ENCODE measurements around the gene TBC1D26.
"Not testable (repeated sequence)": the region's sequence is repeated elsewhere in the genome, so short reads cannot be mapped to it uniquely, and the experiment has no call there.

The TBC1D26 gene
- total RNA-seq, result 0 reads per million in 3 donors

- not testable (repeated sequence) for H3K27ac ChIP-seq (ENCODE audit: insufficient read depth, low read length, poor library complexity, severe bottlenecking); H3K4me1 ChIP-seq (ENCODE audit: control insufficient read depth, insufficient read depth, low read length, poor library complexity, severe bottlenecking); H3K9me3 ChIP-seq (ENCODE audit: control insufficient read depth, low read length); DNase-seq; H3K4me3 ChIP-seq (ENCODE audit: insufficient read depth, low read depth, low read length, poor library complexity, severe bottlenecking); H3K27me3 ChIP-seq (replicated peaks; ENCODE audit: control insufficient read depth, insufficient read depth, low read length, poor library complexity, severe bottlenecking); H3K36me3 ChIP-seq (ENCODE audit: control insufficient read depth, insufficient read depth, low read length)
Measured at GRCh38 chr17:15731900-15732299, at the start of gene TBC1D26. Gene TBC1D26, plus strand, starts transcription at chr17:15732283. Its CDS starts 3,066 bp downstream, at chr17:15735349.

- H3K9me3 ChIP-seq (ENCODE audit: control insufficient read depth, low read length); H3K4me1 ChIP-seq (ENCODE audit: control insufficient read depth, insufficient read depth, low read length, poor library complexity, severe bottlenecking); H3K27me3 ChIP-seq (replicated peaks; ENCODE audit: control insufficient read depth, insufficient read depth, low read length, poor library complexity, severe bottlenecking); H3K27ac ChIP-seq (ENCODE audit: insufficient read depth, low read length, poor library complexity, severe bottlenecking); H3K4me3 ChIP-seq (ENCODE audit: insufficient read depth, low read depth, low read length, poor library complexity, severe bottlenecking); DNase-seq; H3K36me3 ChIP-seq (ENCODE audit: control insufficient read depth, insufficient read depth, low read length): not testable (repeated sequence)
Measured at GRCh38 chr17:15683135-15683534, 48.9 kb upstream of the TBC1D26 start.

- not testable (repeated sequence) for H3K4me1 ChIP-seq (ENCODE audit: control insufficient read depth, insufficient read depth, low read length, poor library complexity, severe bottlenecking); H3K27me3 ChIP-seq (replicated peaks; ENCODE audit: control insufficient read depth, insufficient read depth, low read length, poor library complexity, severe bottlenecking); H3K36me3 ChIP-seq (ENCODE audit: control insufficient read depth, insufficient read depth, low read length); H3K9me3 ChIP-seq (ENCODE audit: control insufficient read depth, low read length)
- DNase-seq, result peak; percentile 62 to 72 (median 69)
- H3K4me3 ChIP-seq (ENCODE audit: insufficient read depth, low read depth, low read length, poor library complexity, severe bottlenecking), result peak within 1 kb of the TSS; percentile 69
- H3K27ac ChIP-seq (ENCODE audit: insufficient read depth, low read length, poor library complexity, severe bottlenecking), result peak within 1 kb of the TSS; percentile 60
Measured at GRCh38 chr17:15683824-15684478, 48.1 kb upstream of the TBC1D26 start, which contains the start of gene TRIM16. Gene TRIM16, minus strand, starts transcription at chr17:15684311. Its CDS starts 32,702 bp downstream, at chr17:15651609.

- not testable (repeated sequence) for DNase-seq; H3K36me3 ChIP-seq (ENCODE audit: control insufficient read depth, insufficient read depth, low read length); H3K4me3 ChIP-seq (ENCODE audit: insufficient read depth, low read depth, low read length, poor library complexity, severe bottlenecking); H3K27ac ChIP-seq (ENCODE audit: insufficient read depth, low read length, poor library complexity, severe bottlenecking); H3K4me1 ChIP-seq (ENCODE audit: control insufficient read depth, insufficient read depth, low read length, poor library complexity, severe bottlenecking); H3K27me3 ChIP-seq (replicated peaks; ENCODE audit: control insufficient read depth, insufficient read depth, low read length, poor library complexity, severe bottlenecking); H3K9me3 ChIP-seq (ENCODE audit: control insufficient read depth, low read length)
Measured at GRCh38 chr17:15687494-15687893, 44.6 kb upstream of the TBC1D26 start.

GRCh38 chr17:15698967-15699366 is 33.1 kb upstream of the TBC1D26 start:
- not testable (repeated sequence) for H3K27me3 ChIP-seq (replicated peaks; ENCODE audit: control insufficient read depth, insufficient read depth, low read length, poor library complexity, severe bottlenecking); H3K4me1 ChIP-seq (ENCODE audit: control insufficient read depth, insufficient read depth, low read length, poor library complexity, severe bottlenecking); H3K9me3 ChIP-seq (ENCODE audit: control insufficient read depth, low read length); DNase-seq; H3K36me3 ChIP-seq (ENCODE audit: control insufficient read depth, insufficient read depth, low read length)
- H3K4me3 ChIP-seq (ENCODE audit: insufficient read depth, low read depth, low read length, poor library complexity, severe bottlenecking), result peak overlapping the region; percentile 53
- H3K27ac ChIP-seq (ENCODE audit: insufficient read depth, low read length, poor library complexity, severe bottlenecking), result peak overlapping the region; percentile 70

GRCh38 chr17:15699413-15699924 is 32.6 kb upstream of the TBC1D26 start, which contains the start of gene ZNF286A:
Gene ZNF286A, plus strand, starts transcription at chr17:15699752. Its CDS starts 578 bp downstream, at chr17:15700330.
- Histone ChIP-seq H3K4me3 (ENCODE audit: insufficient read depth, low read depth, low read length, poor library complexity, severe bottlenecking) (peak within 1 kb of the TSS; percentile 53), H3K27ac (ENCODE audit: insufficient read depth, low read length, poor library complexity, severe bottlenecking) (peak within 1 kb of the TSS; percentile 70)
- H3K4me1 ChIP-seq (ENCODE audit: control insufficient read depth, insufficient read depth, low read length, poor library complexity, severe bottlenecking); H3K27me3 ChIP-seq (replicated peaks; ENCODE audit: control insufficient read depth, insufficient read depth, low read length, poor library complexity, severe bottlenecking); H3K36me3 ChIP-seq (ENCODE audit: control insufficient read depth, insufficient read depth, low read length); H3K9me3 ChIP-seq (ENCODE audit: control insufficient read depth, low read length): not testable (repeated sequence)
- DNase-seq, result peak; percentile 89 to 95 (median 90)

- not testable (repeated sequence) for H3K9me3 ChIP-seq (ENCODE audit: control insufficient read depth, low read length); H3K36me3 ChIP-seq (ENCODE audit: control insufficient read depth, insufficient read depth, low read length); DNase-seq; H3K4me1 ChIP-seq (ENCODE audit: control insufficient read depth, insufficient read depth, low read length, poor library complexity, severe bottlenecking); H3K27me3 ChIP-seq (replicated peaks; ENCODE audit: control insufficient read depth, insufficient read depth, low read length, poor library complexity, severe bottlenecking)
- peak overlapping the region; percentile 53 for H3K4me3 ChIP-seq (ENCODE audit: insufficient read depth, low read depth, low read length, poor library complexity, severe bottlenecking)
- H3K27ac ChIP-seq (ENCODE audit: insufficient read depth, low read length, poor library complexity, severe bottlenecking), result peak overlapping the region; percentile 70
Measured at GRCh38 chr17:15699937-15700336, 32.1 kb upstream of the TBC1D26 start.

- H3K27me3 ChIP-seq (replicated peaks; ENCODE audit: control insufficient read depth, insufficient read depth, low read length, poor library complexity, severe bottlenecking); H3K4me3 ChIP-seq (ENCODE audit: insufficient read depth, low read depth, low read length, poor library complexity, severe bottlenecking); DNase-seq; H3K9me3 ChIP-seq (ENCODE audit: control insufficient read depth, low read length); H3K4me1 ChIP-seq (ENCODE audit: control insufficient read depth, insufficient read depth, low read length, poor library complexity, severe bottlenecking); H3K27ac ChIP-seq (ENCODE audit: insufficient read depth, low read length, poor library complexity, severe bottlenecking): not testable (repeated sequence)
- H3K36me3 ChIP-seq (ENCODE audit: control insufficient read depth, insufficient read depth, low read length), result peaks cover 25% of the 10 kb centered on the region
Measured at GRCh38 chr17:15704239-15704638, 27.8 kb upstream of the TBC1D26 start.

- not testable (repeated sequence) for DNase-seq; H3K27me3 ChIP-seq (replicated peaks; ENCODE audit: control insufficient read depth, insufficient read depth, low read length, poor library complexity, severe bottlenecking); H3K4me3 ChIP-seq (ENCODE audit: insufficient read depth, low read depth, low read length, poor library complexity, severe bottlenecking); H3K4me1 ChIP-seq (ENCODE audit: control insufficient read depth, insufficient read depth, low read length, poor library complexity, severe bottlenecking); H3K27ac ChIP-seq (ENCODE audit: insufficient read depth, low read length, poor library complexity, severe bottlenecking); H3K9me3 ChIP-seq (ENCODE audit: control insufficient read depth, low read length)
- peaks cover 25% of the 10 kb centered on the region for H3K36me3 ChIP-seq (ENCODE audit: control insufficient read depth, insufficient read depth, low read length)
Measured at GRCh38 chr17:15704813-15705212, 27.3 kb upstream of the TBC1D26 start.

GRCh38 chr17:15708879-15709278 is 23.2 kb upstream of the TBC1D26 start:
- not testable (repeated sequence) for H3K4me3 ChIP-seq (ENCODE audit: insufficient read depth, low read depth, low read length, poor library complexity, severe bottlenecking); H3K9me3 ChIP-seq (ENCODE audit: control insufficient read depth, low read length); DNase-seq; H3K27me3 ChIP-seq (replicated peaks; ENCODE audit: control insufficient read depth, insufficient read depth, low read length, poor library complexity, severe bottlenecking); H3K27ac ChIP-seq (ENCODE audit: insufficient read depth, low read length, poor library complexity, severe bottlenecking); H3K4me1 ChIP-seq (ENCODE audit: control insufficient read depth, insufficient read depth, low read length, poor library complexity, severe bottlenecking)
- peaks cover 25% of the 10 kb centered on the region for H3K36me3 ChIP-seq (ENCODE audit: control insufficient read depth, insufficient read depth, low read length)
